HUES64 (cell line): ENCODE measurements around the gene TRMT10B.
"Not testable (repeated sequence)": the region's sequence is repeated elsewhere in the genome, so short reads cannot be mapped to it uniquely, and the experiment has no call there.

Experiments used
- H3K27ac ChIP-seq: 2 replicates; pipeline ENCODE4 v1.7.0; 2013; ENCODE audit warnings: low read depth, low read length, inconsistent platforms
- H3K27me3 ChIP-seq: 2 replicates; pipeline ENCODE4 v1.6.1; 2013; ENCODE audit warnings: mild to moderate bottlenecking, low read length; ENCODE audit not compliant: insufficient read depth
- H3K36me3 ChIP-seq: 2 replicates; pipeline ENCODE4 v1.6.1; 2013; ENCODE audit warnings: mild to moderate bottlenecking, low read length; ENCODE audit not compliant: insufficient read depth
- H3K4me1 ChIP-seq: 2 replicates; pipeline ENCODE4 v1.6.1; 2013; ENCODE audit warnings: mild to moderate bottlenecking, low read length, moderate library complexity; ENCODE audit not compliant: insufficient read depth
- H3K4me3 ChIP-seq: 2 replicates; pipeline ENCODE4 v1.5.1; 2013; ENCODE audit warnings: mild to moderate bottlenecking, low read length, moderate library complexity
- H3K9ac ChIP-seq: 2 replicates; pipeline ENCODE4 v1.6.1; 2013; ENCODE audit warnings: mild to moderate bottlenecking, low read depth, low read length
- H3K9me3 ChIP-seq: 2 replicates; pipeline ENCODE4 v1.6.1; 2013; ENCODE audit warnings: low read depth, low read length; ENCODE audit not compliant: insufficient read depth
- WGBS: fragments of 150-250, 120-280 bp; methylation state at CpG from one replicate; pipeline ENCODE4 v1.1.7; 2013; ENCODE audit warnings: missing lambda C conversion rate; 5-methylcytosine and 5-hydroxymethylcytosine counted together

TRMT10B gene

GRCh38 chr9:37801287-37801850 is 47.8 kb downstream of the TRMT10B start:
- WGBS: under 1% methylated on average over 45 of the region's 45 CpGs
- H3K36me3 ChIP-seq: no peaks in the 10 kb centered on the region
- peak overlapping the region; percentile 83 for H3K9ac ChIP-seq
- peak overlapping the region; percentile 75 for H3K4me3 ChIP-seq
- H3K4me1 ChIP-seq: peaks cover 16% of the 10 kb centered on the region
- H3K27me3 ChIP-seq: no peaks in the 10 kb centered on the region
- H3K9me3 ChIP-seq: no peaks in the 10 kb centered on the region
- H3K27ac ChIP-seq: peak overlapping the region; percentile 80; the same call in 1 of the 2 replicates

- no peak overlapping the region for H3K27ac ChIP-seq
Observed at GRCh38 chr9:37801959-37802711, 48.5 kb downstream of the TRMT10B start.

GRCh38 chr9:37806271-37806670 is 52.7 kb downstream of the TRMT10B start:
- Histone ChIP-seq H3K27me3 (no peaks in the 10 kb centered on the region), H3K4me3 (no peak overlapping the region), H3K4me1 (peaks cover 16% of the 10 kb centered on the region), H3K9ac (no peak overlapping the region), H3K27ac (no peak overlapping the region), H3K36me3 (peaks cover 3% of the 10 kb centered on the region; the same call in 1 of the 2 replicates), H3K9me3 (no peaks in the 10 kb centered on the region)
- 80% methylated on average over 4 of the region's 4 CpGs for WGBS

More at GRCh38 chr9:37801959-37802711, 48.5 kb downstream of the TRMT10B start:
- Histone ChIP-seq H3K4me1 (peaks cover 16% of the 10 kb centered on the region), H3K27me3 (no peaks in the 10 kb centered on the region), H3K9me3 (no peaks in the 10 kb centered on the region), H3K9ac (peak overlapping the region; percentile 83), H3K36me3 (no peaks in the 10 kb centered on the region), H3K4me3 (peak overlapping the region; percentile 75)
- 68% methylated on average over 10 of the region's 10 CpGs for WGBS

GRCh38 chr9:37809676-37810075 is 56.1 kb downstream of the TRMT10B start:
- not testable (repeated sequence) for H3K36me3 ChIP-seq, H3K9me3 ChIP-seq, H3K4me1 ChIP-seq, H3K27me3 ChIP-seq, H3K27ac ChIP-seq, H3K4me3 ChIP-seq, H3K9ac ChIP-seq
- WGBS: 95% methylated on average over 15 of the region's 15 CpGs

- Histone ChIP-seq H3K4me1 (no peaks in the 10 kb centered on the region), H3K36me3 (peaks cover 3% of the 10 kb centered on the region; the same call in 1 of the 2 replicates), H3K9me3 (no peaks in the 10 kb centered on the region), H3K27me3 (no peaks in the 10 kb centered on the region), H3K4me3 (no peak overlapping the region), H3K9ac (no peak overlapping the region), H3K27ac (no peak overlapping the region)
- WGBS: 95% methylated on average over 6 of the region's 6 CpGs
Observed at GRCh38 chr9:37811906-37812476, 58.4 kb downstream of the TRMT10B start.

GRCh38 chr9:37812773-37813379 is 59.3 kb downstream of the TRMT10B start:
- Histone ChIP-seq H3K4me3 (no peak overlapping the region), H3K36me3 (peaks cover 1% of the 10 kb centered on the region; the same call in 1 of the 2 replicates), H3K4me1 (no peaks in the 10 kb centered on the region), H3K9me3 (no peaks in the 10 kb centered on the region), H3K9ac (no peak overlapping the region), H3K27me3 (no peaks in the 10 kb centered on the region), H3K27ac (no peak overlapping the region)
- WGBS: over 99% methylated on average over 4 of the region's 5 CpGs

GRCh38 chr9:37818849-37819248 is 65.2 kb downstream of the TRMT10B start:
- H3K36me3 ChIP-seq: peaks cover 29% of the 10 kb centered on the region
- H3K4me1 ChIP-seq: no peaks in the 10 kb centered on the region
- WGBS: 100% methylated on average over 2 of the region's 2 CpGs
- H3K27me3 ChIP-seq: no peaks in the 10 kb centered on the region
- no peak overlapping the region for H3K27ac ChIP-seq
- H3K4me3 ChIP-seq: no peak overlapping the region
- H3K9ac ChIP-seq: no peak overlapping the region
- no peaks in the 10 kb centered on the region for H3K9me3 ChIP-seq

- no peaks in the 10 kb centered on the region for H3K9me3 ChIP-seq
- peaks cover 42% of the 10 kb centered on the region for H3K36me3 ChIP-seq
- no peaks in the 10 kb centered on the region for H3K27me3 ChIP-seq
- no peak overlapping the region for H3K9ac ChIP-seq
- WGBS: 90% methylated on average over 4 of the region's 5 CpGs
- H3K4me1 ChIP-seq: no peaks in the 10 kb centered on the region
- no peak overlapping the region for H3K27ac ChIP-seq
- no peak overlapping the region for H3K4me3 ChIP-seq
Observed at GRCh38 chr9:37820142-37820541, 66.5 kb downstream of the TRMT10B start.

GRCh38 chr9:37825174-37825573 is 71.6 kb downstream of the TRMT10B start:
- H3K9me3 ChIP-seq, H3K9ac ChIP-seq, H3K4me1 ChIP-seq, H3K4me3 ChIP-seq, H3K27ac ChIP-seq, H3K27me3 ChIP-seq: not testable (repeated sequence)
- 90% methylated on average over 2 of the region's 2 CpGs for WGBS
- peaks cover 50% of the 10 kb centered on the region for H3K36me3 ChIP-seq

GRCh38 chr9:37827483-37828165 is 74.0 kb downstream of the TRMT10B start:
- Histone ChIP-seq H3K4me3 (no peak overlapping the region), H3K4me1 (no peaks in the 10 kb centered on the region), H3K27ac (no peak overlapping the region), H3K9ac (no peak overlapping the region), H3K9me3 (no peaks in the 10 kb centered on the region), H3K36me3 (peaks cover 36% of the 10 kb centered on the region), H3K27me3 (no peaks in the 10 kb centered on the region)
- WGBS: 94% methylated on average over 4 of the region's 4 CpGs
